ENCODE measurements around the gene AKT3.

The AKT3 gene

DNA sequence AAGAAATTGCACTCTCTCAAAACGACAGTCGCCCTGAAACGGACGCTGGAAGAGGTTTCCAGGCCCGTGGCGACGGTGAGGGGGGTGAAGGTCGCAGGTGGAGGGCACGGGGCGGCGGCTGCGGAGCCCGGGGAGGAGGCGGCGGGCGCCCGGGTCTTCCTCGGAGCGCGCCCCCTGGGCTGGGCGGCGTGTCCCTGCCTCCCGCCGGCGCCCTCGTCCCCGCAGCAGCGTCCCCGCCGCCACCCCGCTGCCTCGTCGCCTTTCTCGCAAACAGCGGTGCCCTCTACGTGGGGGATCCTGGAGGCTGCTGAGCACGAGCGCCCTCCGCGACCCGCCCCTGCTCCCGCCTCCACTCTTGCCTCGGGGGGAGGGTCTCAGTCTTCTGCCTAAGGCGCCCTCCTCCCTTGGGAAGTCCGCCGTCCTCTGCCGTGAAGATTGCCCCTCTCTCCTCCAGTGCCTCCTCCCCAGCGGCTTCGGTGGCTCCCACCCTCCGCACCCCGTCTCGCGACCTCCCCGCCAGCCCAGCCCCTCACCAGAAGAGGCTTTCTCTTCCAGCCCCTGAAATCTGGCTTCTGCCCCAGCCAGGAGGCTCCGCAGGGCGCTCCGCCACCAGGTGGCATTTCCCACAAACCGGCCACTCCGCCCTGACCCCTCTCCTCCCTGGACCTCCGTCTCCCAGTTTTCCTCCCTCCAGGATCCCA lies 366.8 kb downstream of the AKT3 start:
- DNase-seq (ENCODE audit: low spot score): no peak
- TF ChIP-seq, protein P1, sequence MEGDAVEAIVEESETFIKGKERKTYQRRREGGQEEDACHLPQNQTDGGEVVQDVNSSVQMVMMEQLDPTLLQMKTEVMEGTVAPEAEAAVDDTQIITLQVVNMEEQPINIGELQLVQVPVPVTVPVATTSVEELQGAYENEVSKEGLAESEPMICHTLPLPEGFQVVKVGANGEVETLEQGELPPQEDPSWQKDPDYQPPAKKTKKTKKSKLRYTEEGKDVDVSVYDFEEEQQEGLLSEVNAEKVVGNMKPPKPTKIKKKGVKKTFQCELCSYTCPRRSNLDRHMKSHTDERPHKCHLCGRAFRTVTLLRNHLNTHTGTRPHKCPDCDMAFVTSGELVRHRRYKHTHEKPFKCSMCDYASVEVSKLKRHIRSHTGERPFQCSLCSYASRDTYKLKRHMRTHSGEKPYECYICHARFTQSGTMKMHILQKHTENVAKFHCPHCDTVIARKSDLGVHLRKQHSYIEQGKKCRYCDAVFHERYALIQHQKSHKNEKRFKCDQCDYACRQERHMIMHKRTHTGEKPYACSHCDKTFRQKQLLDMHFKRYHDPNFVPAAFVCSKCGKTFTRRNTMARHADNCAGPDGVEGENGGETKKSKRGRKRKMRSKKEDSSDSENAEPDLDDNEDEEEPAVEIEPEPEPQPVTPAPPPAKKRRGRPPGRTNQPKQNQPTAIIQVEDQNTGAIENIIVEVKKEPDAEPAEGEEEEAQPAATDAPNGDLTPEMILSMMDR (IDR thresholded peaks at IDR 0.05): no peak
- Histone ChIP-seq H3K4me3 (peak overlapping the region; percentile 66), H3K27ac (no peak overlapping the region)

DNA sequence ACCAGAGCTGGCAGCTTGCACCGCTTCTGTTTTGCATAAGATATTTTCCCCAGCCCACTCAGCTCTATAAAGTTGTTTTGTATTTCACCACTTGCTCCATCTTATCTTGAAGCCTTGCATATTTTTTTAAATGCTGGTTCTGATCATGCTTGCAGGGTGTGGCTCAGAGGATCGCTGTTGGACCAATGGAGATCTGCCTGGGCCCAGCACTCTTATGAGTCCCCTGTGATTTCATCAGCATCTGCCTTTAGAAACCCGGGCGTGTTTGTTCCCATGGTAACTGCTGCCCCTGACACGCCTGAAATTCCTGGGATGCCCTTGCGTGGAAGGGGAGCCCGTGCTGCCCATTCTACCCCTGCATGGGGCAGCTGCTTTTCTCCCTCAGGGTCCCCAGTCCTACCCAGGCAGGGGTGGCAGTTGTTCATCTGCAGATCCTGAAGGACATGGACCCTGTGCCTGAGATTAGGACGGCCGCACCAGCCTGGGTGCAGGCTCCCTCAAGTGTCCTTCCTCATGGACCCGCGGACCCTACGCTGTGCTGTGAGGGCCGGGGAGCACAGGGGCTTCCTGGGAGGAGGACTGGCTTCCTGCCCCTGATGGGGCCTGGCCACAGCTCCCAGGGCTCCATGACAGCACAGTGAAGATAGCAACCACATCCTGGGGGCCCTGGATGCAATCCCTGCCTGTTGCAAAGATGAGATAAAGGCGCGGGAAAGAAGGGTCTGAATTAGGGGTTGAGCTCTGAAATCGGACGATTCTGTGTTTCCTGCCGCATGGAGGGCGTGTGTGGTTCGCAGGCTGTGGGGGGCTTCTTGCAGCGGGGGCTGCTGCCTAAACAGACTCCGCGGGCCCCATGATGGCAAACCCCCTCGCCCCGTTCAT lies 367.7 kb downstream of the AKT3 start:
- TF ChIP-seq, protein P1 (IDR thresholded peaks at IDR 0.05): no peak
- no peak for DNase-seq (ENCODE audit: low spot score)
- Histone ChIP-seq H3K4me3 (peak overlapping the region; percentile 66), H3K27ac (no peak overlapping the region)

DNA sequence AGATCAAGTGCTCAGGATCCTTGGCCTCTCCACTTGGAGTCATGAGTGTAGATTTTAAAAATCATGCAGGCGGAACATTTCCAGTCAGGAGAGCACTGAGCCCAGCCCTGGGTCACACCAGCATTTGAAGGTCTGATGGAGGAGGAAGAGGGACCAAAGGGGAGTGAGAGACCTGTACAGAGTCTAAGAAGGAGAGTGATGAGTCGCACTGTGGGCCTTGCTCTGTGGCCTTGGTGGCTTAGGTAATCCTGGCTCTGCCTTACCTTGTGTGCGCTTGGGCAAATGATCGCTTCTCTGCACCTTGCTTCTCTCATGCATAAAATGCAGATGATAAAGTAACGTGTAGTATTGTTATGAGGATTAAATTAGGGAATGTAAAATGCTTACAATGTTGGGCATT lies 368.9 kb downstream of the AKT3 start:
- TF ChIP-seq, protein P1 (IDR thresholded peaks at IDR 0.05): no peak
- no peak for DNase-seq (ENCODE audit: low spot score)
- no peak overlapping the region for H3K27ac ChIP-seq
- H3K4me3 ChIP-seq: no peak overlapping the region

DNA sequence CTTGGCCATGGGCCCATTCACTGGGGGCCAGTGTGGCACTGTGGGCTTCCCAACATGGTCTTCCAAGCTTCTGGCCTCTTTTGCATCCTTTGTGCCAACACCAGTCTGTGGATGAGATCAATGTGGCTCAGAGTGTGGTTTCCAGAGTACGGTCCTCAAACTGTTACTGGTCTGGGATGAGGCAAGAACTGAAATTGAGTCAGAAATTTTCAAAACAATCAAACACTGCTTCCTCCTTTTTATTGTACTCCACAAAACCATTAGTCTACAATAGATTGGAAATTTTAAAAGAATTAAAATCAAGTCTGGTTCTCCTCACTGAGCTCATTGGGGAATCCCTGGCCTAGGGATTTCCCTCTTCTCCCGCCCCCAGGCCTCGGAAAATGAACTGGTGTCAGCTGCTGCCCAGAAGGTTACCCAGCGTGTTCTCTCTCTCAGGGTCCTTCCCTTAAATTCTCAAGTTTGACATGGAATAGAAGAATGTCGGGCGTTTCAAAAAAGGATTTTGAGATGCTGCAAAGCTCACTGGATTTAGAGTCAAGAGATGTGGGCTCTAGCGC lies 372.2 kb downstream of the AKT3 start:
- Histone ChIP-seq H3K27ac (no peak overlapping the region), H3K4me3 (no peak overlapping the region)
- DNase-seq (ENCODE audit: low spot score): no peak
- TF ChIP-seq, protein P1 (IDR thresholded peaks at IDR 0.05): no peak

DNA sequence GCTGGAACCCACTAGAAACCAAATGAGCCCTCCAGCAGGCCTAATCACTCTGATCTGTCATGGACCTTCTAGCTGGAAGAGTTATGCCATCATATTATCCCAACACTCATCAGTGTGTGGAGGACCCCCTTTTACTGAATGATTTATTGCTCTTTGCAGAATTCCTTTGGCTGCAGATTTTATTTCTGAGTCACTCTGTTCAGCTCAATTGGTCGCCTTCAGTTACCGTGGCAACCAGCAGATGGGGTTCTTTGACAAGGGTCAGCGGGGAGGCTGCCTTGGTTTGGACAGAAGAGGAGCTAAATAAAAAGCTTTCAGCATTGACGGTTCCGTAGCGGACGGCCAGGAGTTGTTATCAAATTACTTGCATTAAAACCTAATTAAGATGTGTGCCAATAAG lies 374.1 kb downstream of the AKT3 start:
- no peak for DNase-seq (ENCODE audit: low spot score)
- H3K27ac ChIP-seq: no peak overlapping the region
- H3K4me3 ChIP-seq: no peak overlapping the region
- TF ChIP-seq, protein P1 (IDR thresholded peaks at IDR 0.05): no peak

DNA sequence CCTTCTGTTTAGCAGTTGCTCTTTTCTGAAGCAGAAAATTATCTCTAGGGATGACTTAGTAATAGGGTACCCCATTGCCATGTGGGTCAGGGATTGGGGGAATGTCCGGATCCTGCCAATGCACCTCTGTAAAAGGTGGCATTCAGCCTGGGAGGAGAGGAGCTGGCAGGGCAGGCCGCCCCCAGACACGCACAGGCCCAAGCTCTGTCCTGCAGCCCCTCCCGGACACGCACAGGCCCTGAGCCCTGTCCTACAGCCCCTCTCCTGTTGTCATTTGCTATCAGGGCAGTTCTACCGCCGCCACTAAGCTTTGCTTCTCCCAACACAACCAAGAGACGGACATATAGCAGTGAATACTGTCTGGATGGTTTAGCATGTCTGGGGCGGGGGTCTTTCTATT lies 375.1 kb downstream of the AKT3 start:
- Histone ChIP-seq H3K27ac (no peak overlapping the region), H3K4me3 (no peak overlapping the region)
- DNase-seq (ENCODE audit: low spot score): no peak
- TF ChIP-seq, protein P1 (IDR thresholded peaks at IDR 0.05): no peak
